ENCODE results near the gene NEMP2.

DNA sequence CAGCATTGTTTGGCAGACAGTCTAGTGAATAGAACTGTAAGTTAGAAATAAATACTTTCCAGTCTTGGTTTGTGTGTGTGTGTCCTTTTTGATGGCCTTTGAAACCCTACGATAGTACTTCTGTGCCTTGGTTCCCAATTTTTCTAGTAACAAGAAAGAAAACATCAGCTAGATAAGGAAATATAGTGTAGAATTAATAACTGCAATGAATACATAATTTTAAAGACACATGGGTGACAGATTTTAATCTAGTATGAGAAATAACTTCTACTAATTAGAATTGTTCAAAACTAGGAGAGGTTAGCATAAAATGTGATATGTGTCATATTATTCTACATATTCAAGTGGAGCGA, 44.5 kb upstream of the NEMP2 start:
- TF ChIP-seq RAD21 (IDR thresholded peaks at IDR 0.05) (no peak), HNF4G (IDR thresholded peaks at IDR 0.05) (no peak), SP1 (IDR thresholded peaks at IDR 0.05) (no peak), TAF1 (conservative IDR thresholded peaks at IDR 0.05) (no peak), EGR1 (IDR thresholded peaks at IDR 0.05; ENCODE audit: low read depth in 2 of 2) (no peak), JUND (IDR thresholded peaks at IDR 0.05) (no peak), GABPA (IDR thresholded peaks at IDR 0.05 in 1 of 2, conservative IDR thresholded peaks at IDR 0.05 in 1 of 2) (no peak), YY1 (IDR thresholded peaks at IDR 0.05) (no peak), FOXA1 (IDR thresholded peaks at IDR 0.05) (no peak)
- TF ChIP-seq, protein P1, sequence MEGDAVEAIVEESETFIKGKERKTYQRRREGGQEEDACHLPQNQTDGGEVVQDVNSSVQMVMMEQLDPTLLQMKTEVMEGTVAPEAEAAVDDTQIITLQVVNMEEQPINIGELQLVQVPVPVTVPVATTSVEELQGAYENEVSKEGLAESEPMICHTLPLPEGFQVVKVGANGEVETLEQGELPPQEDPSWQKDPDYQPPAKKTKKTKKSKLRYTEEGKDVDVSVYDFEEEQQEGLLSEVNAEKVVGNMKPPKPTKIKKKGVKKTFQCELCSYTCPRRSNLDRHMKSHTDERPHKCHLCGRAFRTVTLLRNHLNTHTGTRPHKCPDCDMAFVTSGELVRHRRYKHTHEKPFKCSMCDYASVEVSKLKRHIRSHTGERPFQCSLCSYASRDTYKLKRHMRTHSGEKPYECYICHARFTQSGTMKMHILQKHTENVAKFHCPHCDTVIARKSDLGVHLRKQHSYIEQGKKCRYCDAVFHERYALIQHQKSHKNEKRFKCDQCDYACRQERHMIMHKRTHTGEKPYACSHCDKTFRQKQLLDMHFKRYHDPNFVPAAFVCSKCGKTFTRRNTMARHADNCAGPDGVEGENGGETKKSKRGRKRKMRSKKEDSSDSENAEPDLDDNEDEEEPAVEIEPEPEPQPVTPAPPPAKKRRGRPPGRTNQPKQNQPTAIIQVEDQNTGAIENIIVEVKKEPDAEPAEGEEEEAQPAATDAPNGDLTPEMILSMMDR (IDR thresholded peaks at IDR 0.05; ENCODE audit: low read depth, low read length, missing input control), result no peak
- TF ChIP-seq, protein P2, sequence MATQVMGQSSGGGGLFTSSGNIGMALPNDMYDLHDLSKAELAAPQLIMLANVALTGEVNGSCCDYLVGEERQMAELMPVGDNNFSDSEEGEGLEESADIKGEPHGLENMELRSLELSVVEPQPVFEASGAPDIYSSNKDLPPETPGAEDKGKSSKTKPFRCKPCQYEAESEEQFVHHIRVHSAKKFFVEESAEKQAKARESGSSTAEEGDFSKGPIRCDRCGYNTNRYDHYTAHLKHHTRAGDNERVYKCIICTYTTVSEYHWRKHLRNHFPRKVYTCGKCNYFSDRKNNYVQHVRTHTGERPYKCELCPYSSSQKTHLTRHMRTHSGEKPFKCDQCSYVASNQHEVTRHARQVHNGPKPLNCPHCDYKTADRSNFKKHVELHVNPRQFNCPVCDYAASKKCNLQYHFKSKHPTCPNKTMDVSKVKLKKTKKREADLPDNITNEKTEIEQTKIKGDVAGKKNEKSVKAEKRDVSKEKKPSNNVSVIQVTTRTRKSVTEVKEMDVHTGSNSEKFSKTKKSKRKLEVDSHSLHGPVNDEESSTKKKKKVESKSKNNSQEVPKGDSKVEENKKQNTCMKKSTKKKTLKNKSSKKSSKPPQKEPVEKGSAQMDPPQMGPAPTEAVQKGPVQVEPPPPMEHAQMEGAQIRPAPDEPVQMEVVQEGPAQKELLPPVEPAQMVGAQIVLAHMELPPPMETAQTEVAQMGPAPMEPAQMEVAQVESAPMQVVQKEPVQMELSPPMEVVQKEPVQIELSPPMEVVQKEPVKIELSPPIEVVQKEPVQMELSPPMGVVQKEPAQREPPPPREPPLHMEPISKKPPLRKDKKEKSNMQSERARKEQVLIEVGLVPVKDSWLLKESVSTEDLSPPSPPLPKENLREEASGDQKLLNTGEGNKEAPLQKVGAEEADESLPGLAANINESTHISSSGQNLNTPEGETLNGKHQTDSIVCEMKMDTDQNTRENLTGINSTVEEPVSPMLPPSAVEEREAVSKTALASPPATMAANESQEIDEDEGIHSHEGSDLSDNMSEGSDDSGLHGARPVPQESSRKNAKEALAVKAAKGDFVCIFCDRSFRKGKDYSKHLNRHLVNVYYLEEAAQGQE (IDR thresholded peaks at IDR 0.05), result no peak
- TF ChIP-seq, protein P3, sequence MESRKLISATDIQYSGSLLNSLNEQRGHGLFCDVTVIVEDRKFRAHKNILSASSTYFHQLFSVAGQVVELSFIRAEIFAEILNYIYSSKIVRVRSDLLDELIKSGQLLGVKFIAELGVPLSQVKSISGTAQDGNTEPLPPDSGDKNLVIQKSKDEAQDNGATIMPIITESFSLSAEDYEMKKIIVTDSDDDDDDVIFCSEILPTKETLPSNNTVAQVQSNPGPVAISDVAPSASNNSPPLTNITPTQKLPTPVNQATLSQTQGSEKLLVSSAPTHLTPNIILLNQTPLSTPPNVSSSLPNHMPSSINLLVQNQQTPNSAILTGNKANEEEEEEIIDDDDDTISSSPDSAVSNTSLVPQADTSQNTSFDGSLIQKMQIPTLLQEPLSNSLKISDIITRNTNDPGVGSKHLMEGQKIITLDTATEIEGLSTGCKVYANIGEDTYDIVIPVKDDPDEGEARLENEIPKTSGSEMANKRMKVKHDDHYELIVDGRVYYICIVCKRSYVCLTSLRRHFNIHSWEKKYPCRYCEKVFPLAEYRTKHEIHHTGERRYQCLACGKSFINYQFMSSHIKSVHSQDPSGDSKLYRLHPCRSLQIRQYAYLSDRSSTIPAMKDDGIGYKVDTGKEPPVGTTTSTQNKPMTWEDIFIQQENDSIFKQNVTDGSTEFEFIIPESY (IDR thresholded peaks at IDR 0.05), result no peak
- TF ChIP-seq, protein P4, sequence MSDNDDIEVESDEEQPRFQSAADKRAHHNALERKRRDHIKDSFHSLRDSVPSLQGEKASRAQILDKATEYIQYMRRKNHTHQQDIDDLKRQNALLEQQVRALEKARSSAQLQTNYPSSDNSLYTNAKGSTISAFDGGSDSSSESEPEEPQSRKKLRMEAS (IDR thresholded peaks at IDR 0.05), result no peak
- TF ChIP-seq, protein P5, sequence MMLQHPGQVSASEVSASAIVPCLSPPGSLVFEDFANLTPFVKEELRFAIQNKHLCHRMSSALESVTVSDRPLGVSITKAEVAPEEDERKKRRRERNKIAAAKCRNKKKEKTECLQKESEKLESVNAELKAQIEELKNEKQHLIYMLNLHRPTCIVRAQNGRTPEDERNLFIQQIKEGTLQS (IDR thresholded peaks at IDR 0.05), result no peak
